Spinal cord (tissue), 10 donors: ENCODE results near the gene CTNNA2. TPM values are rescaled to one million over a fixed set of nuclear protein-coding genes. Genes with fewer than 3 reads are reported as not detected.

ENCODE experiments used
- DNase-seq, 6 donors: peaks; one replicate each; pipeline versions ENCODE4 v3.0.0 to v3.0.0-alpha.2; 2013 to 2015; ENCODE audit warnings: low spot score in 6 of 6, low read depth in 4 of 6
- H3K27ac ChIP-seq: one replicate; pipeline ENCODE4 v1.5.1; 2013; ENCODE audit warnings: low read depth, low read length, control low read depth
- H3K27me3 ChIP-seq: one replicate; pipeline ENCODE4 v1.6.1; 2013; ENCODE audit warnings: low read length; ENCODE audit not compliant: control insufficient read depth, insufficient read depth
- H3K36me3 ChIP-seq: one replicate; pipeline ENCODE4 v1.6.1; 2013; ENCODE audit warnings: low read length; ENCODE audit not compliant: control insufficient read depth, insufficient read depth
- H3K4me1 ChIP-seq: one replicate; pipeline ENCODE4 v1.6.1; 2013; ENCODE audit warnings: low read length; ENCODE audit not compliant: control insufficient read depth, insufficient read depth
- H3K4me3 ChIP-seq: one replicate; pipeline ENCODE4 v1.5.1; 2013; ENCODE audit warnings: low read depth, low read length, control low read depth
- H3K9me3 ChIP-seq: one replicate; pipeline ENCODE4 v1.6.1; 2013; ENCODE audit warnings: low read length; ENCODE audit not compliant: control insufficient read depth, insufficient read depth
- WGBS: methylation state at CpG from one replicate; pipeline ENCODE4 v1.1.5; 2013; ENCODE audit warnings: missing lambda C conversion rate; ENCODE audit not compliant: insufficient coverage; 5-methylcytosine and 5-hydroxymethylcytosine counted together
- polyA plus RNA-seq, 2 donors: library from polyadenylated mRNA; unstranded; fragments of 120-200 nt; gene quantifications; one replicate each; pipeline ENCODE4 v1.2.1, GENCODE V29; 2013; ENCODE audit not compliant: insufficient read length in 2 of 2
- total RNA-seq, 2 donors: library from RNA; depleted of rRNA in 1 of 2; stranded (reverse); fragments of 120-200 nt in 1 of 2; fragments of >200 nt in 1 of 2; gene quantifications; one replicate each; pipeline versions ENCODE4 v1.2.3 to v1.2.4, GENCODE V29; 2013 to 2014
- donor health status: healthy.

CTNNA2 gene
- total and polyA plus RNA-seq, 4 donors: 42.4 to 117 (median 84.7) TPM

DNA sequence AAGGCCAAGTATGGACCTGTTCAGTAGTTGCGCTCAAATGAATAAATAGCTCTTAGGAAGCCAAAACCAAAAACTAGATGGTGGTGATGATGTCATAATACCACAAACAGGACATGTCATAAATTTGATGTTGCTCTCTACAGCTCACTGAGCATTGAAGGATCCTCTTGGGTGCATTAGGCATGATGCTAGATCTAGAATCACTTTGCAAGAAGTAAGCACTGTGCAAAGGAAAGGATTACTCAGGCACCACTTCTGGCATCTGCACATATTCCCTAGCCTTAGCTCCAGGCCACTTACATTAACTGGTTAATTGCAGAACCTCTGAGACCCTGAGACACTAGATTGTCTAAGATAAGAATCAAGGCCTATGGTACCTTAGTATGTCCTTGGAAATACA lies 733.7 kb downstream of the CTNNA2 start:
- no CpG with 5 or more reads among the region's 1 CpG for WGBS
- Histone ChIP-seq H3K4me3 (no peak overlapping the region), H3K36me3 (no peaks in the 10 kb centered on the region), H3K27me3 (no peaks in the 10 kb centered on the region), H3K4me1 (peaks cover 4% of the 10 kb centered on the region), H3K27ac (no peak overlapping the region), H3K9me3 (no peaks in the 10 kb centered on the region)
- no peak for DNase-seq

DNA sequence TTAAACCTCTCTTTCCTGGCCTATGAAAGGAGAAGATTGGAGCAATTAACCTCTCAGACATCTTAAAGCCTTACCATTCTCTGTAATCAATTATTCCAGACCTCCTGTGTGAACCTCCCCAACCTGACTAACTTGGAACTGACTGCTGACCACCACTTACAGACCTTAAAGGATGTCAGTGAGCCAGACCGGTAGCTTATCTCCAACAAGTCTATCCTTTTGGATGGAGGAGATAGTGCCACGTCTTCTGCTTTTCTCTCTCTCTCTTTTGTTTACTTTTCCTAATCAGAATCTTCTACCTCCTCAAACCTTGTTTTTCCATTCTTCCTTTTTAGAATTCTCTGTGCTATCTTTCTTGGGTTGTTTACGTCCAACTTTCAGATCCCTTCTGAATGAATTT lies 734.5 kb downstream of the CTNNA2 start:
- Histone ChIP-seq H3K4me1 (peaks cover 4% of the 10 kb centered on the region), H3K27ac (no peak overlapping the region), H3K9me3 (no peaks in the 10 kb centered on the region), H3K4me3 (no peak overlapping the region), H3K36me3 (no peaks in the 10 kb centered on the region), H3K27me3 (no peaks in the 10 kb centered on the region)
- DNase-seq: no peak
- WGBS: 100% methylated on average over 2 of the region's 3 CpGs

GRCh38 chr2:80248146-80248545 lies 735.3 kb downstream of the CTNNA2 start:
- no peak for DNase-seq
- H3K4me3 ChIP-seq: no peak overlapping the region
- WGBS: 40% methylated on average over 1 of the region's 3 CpGs

GRCh38 chr2:80252294-80252986 lies 739.6 kb downstream of the CTNNA2 start:
- H3K27ac ChIP-seq: no peak overlapping the region
- H3K9me3 ChIP-seq: no peaks in the 10 kb centered on the region
- no peaks in the 10 kb centered on the region for H3K4me1 ChIP-seq
- WGBS: 83% methylated on average over 4 of the region's 7 CpGs
- H3K36me3 ChIP-seq: no peaks in the 10 kb centered on the region
- no peak overlapping the region for H3K4me3 ChIP-seq
- no peaks in the 10 kb centered on the region for H3K27me3 ChIP-seq
- DNase-seq: no peak

More at GRCh38 chr2:80248146-80248545, 735.3 kb downstream of the CTNNA2 start:
- no peaks in the 10 kb centered on the region for H3K36me3 ChIP-seq
- no peaks in the 10 kb centered on the region for H3K4me1 ChIP-seq
- no peaks in the 10 kb centered on the region for H3K9me3 ChIP-seq
- no peak overlapping the region for H3K27ac ChIP-seq
- H3K27me3 ChIP-seq: no peaks in the 10 kb centered on the region

DNA sequence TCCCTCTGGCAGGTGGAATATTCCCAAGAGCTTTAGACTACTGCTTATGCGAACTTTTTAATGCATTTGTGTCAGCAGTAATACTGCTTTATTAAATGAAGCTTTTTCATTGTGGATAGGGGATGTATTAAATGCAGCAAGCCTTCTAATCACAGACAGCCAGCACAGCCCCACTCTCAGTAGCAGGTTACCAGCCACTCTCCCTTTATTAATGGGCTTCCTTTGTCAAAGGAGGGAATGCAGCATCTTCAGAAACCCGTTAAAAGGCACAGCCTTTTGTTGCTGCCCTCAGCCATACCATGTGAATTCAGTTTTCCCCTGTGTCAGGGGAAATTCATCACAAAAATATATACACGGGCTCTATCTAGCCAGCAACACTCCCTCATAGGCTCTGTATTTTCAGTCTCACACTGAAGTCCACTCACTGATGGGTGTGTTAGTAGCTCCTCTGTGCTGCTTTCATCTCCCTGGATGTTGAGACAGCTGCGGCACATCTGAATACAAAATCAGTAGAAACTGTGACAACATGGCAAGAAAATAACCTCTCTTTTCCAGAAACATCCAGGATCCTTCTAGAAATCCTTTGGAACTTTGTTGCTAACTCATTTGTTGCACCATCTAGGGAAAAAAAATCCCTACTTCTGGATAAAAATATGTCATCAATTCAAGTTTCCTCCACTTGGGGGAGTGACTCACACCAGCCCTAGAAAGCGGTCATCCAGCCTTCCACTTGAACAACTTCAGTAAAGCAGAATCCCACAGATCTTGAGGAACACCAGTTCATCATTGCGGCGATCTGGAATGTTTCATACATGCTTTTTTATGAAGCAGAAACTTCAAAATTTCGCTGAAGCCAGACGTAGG lies 743.3 kb downstream of the CTNNA2 start:
- peak overlapping the region; percentile 25 for H3K27ac ChIP-seq
- H3K27me3 ChIP-seq: no peaks in the 10 kb centered on the region
- H3K9me3 ChIP-seq: no peaks in the 10 kb centered on the region
- no peaks in the 10 kb centered on the region for H3K36me3 ChIP-seq
- WGBS: 34% methylated on average over 3 of the region's 9 CpGs
- H3K4me3 ChIP-seq: no peak overlapping the region
- peak in 2 of 6 donors; percentile 18 to 58 for DNase-seq
- no peaks in the 10 kb centered on the region for H3K4me1 ChIP-seq

DNA sequence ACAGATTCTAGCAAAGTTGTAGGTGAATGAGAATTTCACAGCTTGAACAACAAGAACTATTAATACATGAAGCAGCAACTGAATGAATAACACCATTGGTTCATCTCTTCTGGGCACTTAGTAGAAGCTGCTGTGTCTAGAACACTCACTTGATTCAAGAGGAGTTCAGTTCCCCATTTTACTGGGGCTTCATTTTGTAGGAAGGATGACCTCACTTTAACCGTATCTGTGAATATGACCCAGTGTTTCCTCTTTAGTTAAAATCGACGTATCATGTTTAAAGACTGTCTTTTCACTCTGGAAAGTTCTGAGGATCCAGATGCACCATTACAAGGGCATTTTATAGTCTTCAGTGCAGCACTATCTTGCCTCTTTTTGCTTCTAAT lies 743.9 kb downstream of the CTNNA2 start:
- H3K36me3 ChIP-seq: no peaks in the 10 kb centered on the region
- 92% methylated on average over 3 of the region's 3 CpGs for WGBS
- no peaks in the 10 kb centered on the region for H3K9me3 ChIP-seq
- peak overlapping the region; percentile 25 for H3K27ac ChIP-seq
- H3K27me3 ChIP-seq: no peaks in the 10 kb centered on the region
- DNase-seq: no peak
- H3K4me3 ChIP-seq: no peak overlapping the region
- H3K4me1 ChIP-seq: no peaks in the 10 kb centered on the region

DNA sequence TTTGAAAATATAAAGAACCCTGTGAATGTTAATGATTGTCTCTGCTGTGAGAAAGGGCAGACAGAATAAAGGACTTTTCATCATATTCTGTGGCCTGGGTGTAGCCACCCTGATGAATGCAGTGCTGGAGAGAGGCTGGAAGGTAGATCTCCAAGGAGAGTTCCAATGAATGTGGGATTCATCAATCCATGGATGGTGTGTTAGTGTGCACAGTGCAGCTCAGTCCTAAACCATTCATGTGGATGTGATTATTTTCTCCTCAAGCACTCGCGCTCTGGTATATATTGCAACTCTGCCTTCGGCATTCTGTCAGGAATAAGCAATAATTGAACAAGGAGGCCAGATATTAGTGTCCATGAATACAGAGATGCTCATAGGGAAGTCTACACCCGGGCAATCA lies 744.6 kb downstream of the CTNNA2 start:
- peak in 1 of 6 donors; percentile 52 for DNase-seq
- H3K27ac ChIP-seq: no peak overlapping the region
- H3K4me1 ChIP-seq: no peaks in the 10 kb centered on the region
- H3K36me3 ChIP-seq: no peaks in the 10 kb centered on the region
- no CpG with 5 or more reads among the region's 4 CpGs for WGBS
- no peak overlapping the region for H3K4me3 ChIP-seq
- no peaks in the 10 kb centered on the region for H3K27me3 ChIP-seq
- H3K9me3 ChIP-seq: no peaks in the 10 kb centered on the region

GRCh38 chr2:80258341-80258740 lies 745.5 kb downstream of the CTNNA2 start:
- WGBS: 81% methylated on average over 4 of the region's 5 CpGs
- Histone ChIP-seq H3K4me3 (no peak overlapping the region), H3K27ac (no peak overlapping the region), H3K4me1 (no peaks in the 10 kb centered on the region), H3K27me3 (no peaks in the 10 kb centered on the region), H3K9me3 (no peaks in the 10 kb centered on the region), H3K36me3 (no peaks in the 10 kb centered on the region)
- peak in 1 of 6 donors; percentile 32 for DNase-seq

- Histone ChIP-seq H3K4me1 (no peaks in the 10 kb centered on the region), H3K27me3 (no peaks in the 10 kb centered on the region), H3K4me3 (no peak overlapping the region), H3K36me3 (no peaks in the 10 kb centered on the region), H3K9me3 (no peaks in the 10 kb centered on the region), H3K27ac (no peak overlapping the region)
- WGBS: 94% methylated on average over 2 of the region's 5 CpGs
- no peak for DNase-seq
These were observed 745.9 kb downstream of the CTNNA2 start for GRCh38 chr2:80258793-80259192.

DNA sequence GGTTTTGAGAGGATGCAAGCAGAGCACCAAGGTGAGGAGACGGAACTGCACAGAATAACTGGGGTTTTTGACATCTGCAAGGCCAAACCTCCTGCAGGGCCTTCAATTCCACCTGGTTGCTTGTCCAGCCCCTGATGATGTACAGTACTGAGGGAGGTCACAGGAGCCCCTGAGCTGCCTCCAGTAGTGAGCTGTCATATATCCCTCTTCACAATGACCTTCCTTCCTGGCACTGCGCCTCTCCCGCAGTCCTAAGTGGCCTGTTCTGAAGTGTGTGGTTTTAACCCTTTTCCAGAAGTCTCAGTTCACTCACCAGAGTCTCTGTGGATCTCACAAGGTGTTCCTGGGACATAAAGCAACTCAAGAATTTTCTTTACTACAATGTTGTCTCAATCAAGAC lies 746.4 kb downstream of the CTNNA2 start:
- no peaks in the 10 kb centered on the region for H3K36me3 ChIP-seq
- H3K27me3 ChIP-seq: no peaks in the 10 kb centered on the region
- H3K4me3 ChIP-seq: no peak overlapping the region
- no peak overlapping the region for H3K27ac ChIP-seq
- 79% methylated on average over 2 of the region's 3 CpGs for WGBS
- no peaks in the 10 kb centered on the region for H3K9me3 ChIP-seq
- no peaks in the 10 kb centered on the region for H3K4me1 ChIP-seq
- no peak for DNase-seq
